GM21786 (cell line): ENCODE data around the gene CSF2RB.

Source experiments
- ATAC-seq: cut with Tn5 transposase; IDR thresholded peaks from one replicate; pipeline ENCODE4 v1.9.1; 2021; ENCODE audit not compliant: unreplicated experiment

CSF2RB gene

DNA sequence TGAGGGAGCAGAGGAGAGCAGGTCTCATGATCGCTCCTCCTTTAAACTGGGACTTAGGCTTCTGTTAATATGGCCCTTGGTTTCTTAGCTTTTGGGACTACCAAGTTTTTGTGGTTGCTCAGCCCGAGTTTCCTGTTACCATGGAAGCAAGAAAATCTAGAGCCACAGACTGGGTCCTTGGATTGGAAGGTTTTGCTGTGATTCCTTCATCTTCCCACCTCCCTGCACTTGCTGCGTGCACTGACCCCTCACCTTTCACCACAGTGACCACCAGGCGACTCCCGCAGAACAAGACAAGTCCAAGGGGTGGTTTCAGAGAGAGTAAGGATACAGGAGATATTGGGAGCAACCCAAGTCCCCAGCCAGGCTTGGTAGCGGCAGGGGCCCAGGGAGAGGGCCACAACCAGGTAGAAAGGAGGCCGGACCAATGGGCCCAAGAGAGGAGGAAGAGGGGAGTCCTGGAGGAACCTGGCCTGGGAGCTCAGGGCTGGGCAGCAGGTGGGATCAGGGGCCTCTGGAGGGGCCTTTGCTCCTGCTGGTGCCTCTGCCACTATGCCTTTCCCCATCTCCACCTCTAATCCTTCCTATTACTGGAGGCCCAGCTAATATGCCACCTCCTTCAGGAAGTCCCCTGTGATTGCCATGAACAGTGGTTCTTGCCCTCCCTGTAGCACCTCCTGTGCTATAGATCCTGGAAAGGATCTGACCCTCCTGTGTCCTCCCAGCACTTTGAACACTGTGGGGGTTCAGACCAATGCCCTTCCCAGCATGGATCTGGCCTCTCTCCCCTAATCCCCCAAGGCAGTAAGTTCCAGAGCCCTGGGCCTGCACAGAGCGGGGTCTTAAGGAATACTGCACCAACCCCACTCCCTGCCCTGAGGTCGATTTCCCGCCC is 21.2 kb downstream of the CSF2RB start:
- no peak for ATAC-seq

DNA sequence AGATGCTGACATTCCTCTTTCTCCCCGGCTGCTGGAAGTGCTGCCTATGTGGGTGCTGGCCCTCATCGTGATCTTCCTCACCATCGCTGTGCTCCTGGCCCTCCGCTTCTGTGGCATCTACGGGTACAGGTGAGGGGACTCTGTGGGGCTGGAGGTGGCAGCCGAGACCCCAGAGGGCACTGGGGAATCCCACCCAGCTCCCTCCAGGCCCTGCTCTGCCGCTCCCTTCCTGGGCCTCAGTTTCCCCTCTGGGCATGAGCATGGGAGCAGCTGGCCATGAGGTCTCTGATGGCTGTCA is 21.8 kb downstream of the CSF2RB start:
- ATAC-seq = no peak

DNA sequence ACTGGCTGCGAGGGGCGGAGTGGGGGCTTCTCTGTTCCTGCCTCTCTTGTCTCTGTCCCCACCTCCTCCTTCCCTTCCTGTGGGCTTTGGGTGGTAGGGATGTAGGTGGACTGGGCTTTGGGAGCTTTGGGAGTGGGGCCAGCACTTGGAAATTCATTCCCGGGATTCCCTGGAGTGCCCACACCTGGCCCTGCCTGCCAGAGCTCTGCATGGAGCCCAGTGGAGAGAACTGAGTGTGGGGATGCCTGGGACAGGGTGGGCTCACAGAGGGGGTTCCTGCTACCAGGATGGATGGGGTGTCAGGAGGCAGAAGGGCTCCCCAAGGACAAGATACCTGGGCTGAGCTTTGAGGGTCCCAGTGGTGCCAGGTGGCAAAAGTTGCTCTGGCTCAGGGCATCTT is 22.3 kb downstream of the CSF2RB start:
- ATAC-seq = no peak

DNA sequence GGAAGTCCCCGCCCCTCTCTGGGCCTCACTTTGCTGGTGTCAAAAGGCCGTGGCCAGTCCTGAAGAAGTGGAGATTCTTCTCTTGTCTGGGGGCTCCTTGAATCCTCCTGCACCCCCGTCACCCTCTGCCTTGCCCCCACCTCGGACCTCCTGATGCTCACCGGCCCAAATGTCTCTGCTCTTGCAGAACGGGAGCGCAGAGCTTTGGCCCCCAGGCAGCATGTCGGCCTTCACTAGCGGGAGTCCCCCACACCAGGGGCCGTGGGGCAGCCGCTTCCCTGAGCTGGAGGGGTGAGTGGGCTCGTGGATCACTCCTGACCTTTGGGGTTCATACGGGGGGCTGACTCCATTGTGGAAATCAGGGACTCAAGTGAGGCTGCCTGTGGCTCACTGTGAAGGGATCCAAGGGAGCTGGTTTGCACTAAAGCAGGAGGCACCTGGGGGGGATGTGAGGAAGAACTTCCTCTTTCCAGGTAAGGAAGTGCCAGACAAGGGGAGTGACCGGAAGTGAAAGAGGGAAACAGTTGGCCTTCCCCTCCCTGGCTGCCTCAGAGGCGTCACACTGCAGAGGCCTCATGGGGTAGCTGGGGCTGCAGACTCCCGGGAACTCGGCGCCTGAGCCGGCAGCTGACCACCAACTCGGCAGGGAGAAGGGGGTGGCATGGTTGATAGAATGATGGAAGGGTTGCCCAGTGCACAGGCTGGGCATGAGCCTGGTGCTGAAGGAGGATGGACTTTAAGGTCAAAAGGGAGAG is 23.1 kb downstream of the CSF2RB start:
- ATAC-seq = no peak

DNA sequence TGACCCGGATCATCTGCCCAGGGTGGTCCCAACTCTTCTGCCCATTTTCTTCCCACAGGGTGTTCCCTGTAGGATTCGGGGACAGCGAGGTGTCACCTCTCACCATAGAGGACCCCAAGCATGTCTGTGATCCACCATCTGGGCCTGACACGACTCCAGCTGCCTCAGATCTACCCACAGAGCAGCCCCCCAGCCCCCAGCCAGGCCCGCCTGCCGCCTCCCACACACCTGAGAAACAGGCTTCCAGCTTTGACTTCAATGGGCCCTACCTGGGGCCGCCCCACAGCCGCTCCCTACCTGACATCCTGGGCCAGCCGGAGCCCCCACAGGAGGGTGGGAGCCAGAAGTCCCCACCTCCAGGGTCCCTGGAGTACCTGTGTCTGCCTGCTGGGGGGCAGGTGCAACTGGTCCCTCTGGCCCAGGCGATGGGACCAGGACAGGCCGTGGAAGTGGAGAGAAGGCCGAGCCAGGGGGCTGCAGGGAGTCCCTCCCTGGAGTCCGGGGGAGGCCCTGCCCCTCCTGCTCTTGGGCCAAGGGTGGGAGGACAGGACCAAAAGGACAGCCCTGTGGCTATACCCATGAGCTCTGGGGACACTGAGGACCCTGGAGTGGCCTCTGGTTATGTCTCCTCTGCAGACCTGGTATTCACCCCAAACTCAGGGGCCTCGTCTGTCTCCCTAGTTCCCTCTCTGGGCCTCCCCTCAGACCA is 24.0 kb downstream of the CSF2RB start:
- ATAC-seq = no peak

DNA sequence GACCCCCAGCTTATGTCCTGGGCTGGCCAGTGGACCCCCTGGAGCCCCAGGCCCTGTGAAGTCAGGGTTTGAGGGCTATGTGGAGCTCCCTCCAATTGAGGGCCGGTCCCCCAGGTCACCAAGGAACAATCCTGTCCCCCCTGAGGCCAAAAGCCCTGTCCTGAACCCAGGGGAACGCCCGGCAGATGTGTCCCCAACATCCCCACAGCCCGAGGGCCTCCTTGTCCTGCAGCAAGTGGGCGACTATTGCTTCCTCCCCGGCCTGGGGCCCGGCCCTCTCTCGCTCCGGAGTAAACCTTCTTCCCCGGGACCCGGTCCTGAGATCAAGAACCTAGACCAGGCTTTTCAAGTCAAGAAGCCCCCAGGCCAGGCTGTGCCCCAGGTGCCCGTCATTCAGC is 24.6 kb downstream of the CSF2RB start:
- no peak for ATAC-seq

DNA sequence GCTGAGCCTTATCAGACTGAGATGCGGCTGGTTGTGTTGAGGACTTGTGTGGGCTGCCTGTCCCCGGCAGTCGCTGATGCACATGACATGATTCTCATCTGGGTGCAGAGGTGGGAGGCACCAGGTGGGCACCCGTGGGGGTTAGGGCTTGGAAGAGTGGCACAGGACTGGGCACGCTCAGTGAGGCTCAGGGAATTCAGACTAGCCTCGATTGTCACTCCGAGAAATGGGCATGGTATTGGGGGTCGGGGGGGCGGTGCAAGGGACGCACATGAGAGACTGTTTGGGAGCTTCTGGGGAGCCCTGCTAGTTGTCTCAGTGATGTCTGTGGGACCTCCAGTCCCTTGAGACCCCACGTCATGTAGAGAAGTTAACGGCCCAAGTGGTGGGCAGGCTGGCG is 25.5 kb downstream of the CSF2RB start:
- no peak for ATAC-seq

DNA sequence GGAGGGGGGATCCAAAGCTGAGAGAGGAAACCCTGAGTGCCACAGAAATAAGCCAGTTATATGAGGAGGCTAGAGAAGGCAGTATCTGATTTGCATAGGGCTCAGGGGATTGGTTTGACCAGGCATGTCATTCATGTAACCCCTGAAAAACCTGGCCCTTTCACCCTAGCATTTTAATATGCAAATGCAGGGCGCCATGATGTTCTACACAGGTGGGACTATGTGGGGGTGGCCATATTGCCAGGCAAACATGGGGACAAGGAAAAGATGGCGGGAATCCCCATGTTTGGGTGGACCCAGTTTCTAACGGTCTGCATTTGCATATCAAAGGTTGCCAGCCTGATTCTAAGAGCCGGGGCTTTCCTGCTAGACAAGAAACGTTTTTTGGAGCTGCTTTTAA is 27.2 kb downstream of the CSF2RB start:
- ATAC-seq = no peak

DNA sequence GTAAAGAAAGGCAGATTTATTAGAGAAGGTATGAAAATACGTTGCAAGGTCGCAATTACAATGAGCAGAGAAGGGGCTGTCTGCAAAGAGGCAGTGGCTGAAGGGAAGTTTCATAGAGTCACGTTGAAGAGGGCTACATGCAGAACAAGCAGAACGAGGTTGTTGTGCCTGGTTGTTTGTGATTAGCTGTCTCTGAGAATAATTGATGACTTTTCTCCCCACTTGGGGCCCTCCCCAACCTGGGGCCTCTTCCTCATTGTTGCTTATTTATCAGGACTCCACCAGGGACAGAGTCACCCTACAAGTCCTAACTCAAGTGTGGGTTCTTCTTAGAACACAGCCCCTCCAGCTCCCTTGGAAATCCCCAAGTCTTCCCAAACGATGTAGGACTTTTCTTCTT is 29.1 kb downstream of the CSF2RB start:
- ATAC-seq = no peak

DNA sequence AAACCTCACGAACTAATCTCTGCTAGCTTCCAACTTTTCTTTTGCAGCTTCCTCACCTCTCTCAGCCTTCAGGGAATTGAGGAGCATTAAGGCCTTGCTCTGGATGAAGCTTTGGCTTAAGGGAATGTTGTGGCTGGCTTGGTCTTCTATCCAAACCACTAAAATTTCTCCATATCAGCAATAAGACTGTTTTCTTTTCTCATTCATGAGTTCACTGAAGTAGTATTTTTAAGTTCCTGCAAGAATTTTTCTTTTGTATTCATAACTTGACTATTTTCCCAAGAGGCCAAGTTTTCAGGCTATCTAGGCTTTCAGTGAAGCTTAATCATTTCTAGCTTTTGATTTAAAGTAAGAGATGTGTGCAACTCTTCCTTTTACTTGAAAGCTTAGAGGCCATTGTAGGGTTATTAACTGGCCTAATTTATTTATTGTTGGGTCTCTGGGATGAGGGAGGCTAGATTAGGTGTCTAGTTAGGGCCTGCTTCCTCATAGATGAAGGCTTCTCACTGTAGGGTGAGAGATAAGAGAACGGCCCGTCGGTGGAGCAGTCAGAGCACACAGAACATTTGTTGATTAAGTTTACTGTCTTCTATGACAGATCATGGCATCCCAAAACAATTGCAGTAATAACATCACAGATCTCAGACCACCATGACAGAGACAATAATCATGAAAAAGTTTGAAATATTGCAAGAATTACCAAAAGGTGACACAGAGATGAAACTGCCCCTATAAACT is 33.2 kb downstream of the CSF2RB start:
- no peak for ATAC-seq

DNA sequence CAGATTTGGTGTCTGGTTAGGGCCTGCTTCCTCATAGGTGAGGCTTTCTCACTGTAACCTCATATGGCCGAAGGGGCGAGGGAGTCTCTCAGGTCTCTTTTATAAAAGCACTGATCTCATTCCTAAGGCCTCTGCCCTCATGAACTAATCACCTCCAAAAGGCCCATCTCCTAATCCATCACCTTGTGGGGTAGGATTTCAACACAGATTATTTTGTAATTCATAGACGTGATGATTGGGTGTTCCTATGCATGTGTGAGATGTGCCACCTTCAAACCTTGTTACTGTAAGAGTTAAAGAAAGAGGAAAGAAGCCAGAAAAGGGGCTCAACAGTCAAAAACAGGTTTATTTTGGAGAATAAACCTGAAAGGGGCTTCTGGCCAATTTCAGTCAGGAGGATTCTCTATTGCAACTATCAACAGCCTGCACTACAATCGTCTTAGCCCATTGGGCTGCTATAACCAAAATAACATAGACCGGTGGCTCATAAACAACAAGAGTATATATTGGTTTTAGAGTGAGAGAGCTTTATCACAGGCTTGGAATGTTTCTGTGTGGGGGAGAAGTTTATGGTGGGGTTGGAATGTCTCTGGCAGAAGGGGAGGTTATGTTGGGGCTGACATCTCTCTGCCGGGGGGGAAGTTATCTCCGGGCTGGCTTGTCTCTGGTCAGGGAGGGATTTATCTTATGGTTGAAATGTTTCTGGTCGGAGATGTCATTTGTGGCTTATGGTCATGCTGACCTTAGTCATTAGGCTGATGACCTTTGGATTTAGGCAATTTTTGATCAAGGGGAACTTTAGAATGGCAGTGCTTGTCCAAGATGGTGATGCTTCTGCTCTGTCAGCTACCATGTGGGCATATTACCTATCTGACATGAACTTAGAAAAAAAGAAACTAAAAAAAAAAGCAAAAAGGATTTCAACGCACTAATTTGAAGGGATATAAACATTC is 35.1 kb downstream of the CSF2RB start:
- no peak for ATAC-seq

DNA sequence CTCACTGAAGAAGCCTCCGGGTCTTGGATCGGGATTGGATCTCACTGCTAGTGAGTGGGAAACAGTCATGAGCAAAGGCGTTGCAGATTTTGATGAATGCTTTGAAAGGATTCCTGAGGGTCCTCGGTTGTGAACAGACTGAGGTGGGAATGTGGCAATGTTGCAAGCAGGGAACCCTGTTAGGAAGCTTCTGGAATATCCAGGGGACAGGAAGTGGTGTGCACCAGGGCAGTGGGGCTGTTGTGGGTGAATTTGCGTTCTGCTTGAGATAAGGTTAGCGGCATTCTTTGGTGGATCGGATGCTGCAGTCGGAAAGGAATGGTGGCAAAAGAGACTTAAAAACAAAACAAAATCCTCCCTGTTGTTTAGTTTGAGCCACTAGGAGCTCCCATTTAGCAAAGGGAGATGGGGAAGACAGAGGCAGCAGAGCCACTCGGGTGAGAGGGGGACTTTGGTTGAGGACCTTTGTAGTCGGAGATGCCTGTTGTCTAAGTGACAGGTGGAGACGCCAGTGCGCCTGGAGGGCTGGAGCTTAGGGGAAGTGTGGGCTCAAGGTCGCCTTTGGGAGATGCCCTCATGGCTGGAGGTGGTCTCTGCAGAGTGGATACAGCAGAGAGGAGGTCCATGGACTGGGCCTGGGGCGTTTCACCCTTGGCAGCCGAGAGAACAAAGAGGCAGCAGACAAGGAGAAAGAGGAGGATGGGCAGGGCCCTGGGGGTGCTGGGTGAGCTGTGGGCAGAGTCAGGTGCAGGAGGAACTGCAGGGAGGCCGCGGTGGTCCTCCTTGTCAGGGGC is 37.6 kb downstream of the CSF2RB start:
- no peak for ATAC-seq

DNA sequence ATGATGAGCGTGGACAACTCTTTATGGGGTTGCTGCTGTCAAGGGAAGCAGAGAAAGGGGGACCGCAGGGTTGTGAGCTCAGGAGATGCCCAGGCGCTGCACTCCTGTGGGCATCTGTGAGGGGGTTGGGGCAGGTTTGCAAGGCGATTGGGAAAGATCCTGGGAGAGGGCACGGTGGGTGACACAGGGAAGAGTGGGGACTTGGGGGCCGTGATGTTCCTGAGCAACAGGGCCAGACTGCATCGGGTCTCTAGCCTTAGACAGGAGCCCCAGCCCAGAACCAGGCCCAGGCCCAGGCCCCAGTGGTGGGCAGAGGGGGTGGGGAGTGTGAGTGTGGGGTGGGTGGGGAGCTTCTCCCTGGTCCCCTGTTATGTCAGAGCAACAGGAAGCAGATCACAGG is 38.3 kb downstream of the CSF2RB start:
- ATAC-seq = no peak

DNA sequence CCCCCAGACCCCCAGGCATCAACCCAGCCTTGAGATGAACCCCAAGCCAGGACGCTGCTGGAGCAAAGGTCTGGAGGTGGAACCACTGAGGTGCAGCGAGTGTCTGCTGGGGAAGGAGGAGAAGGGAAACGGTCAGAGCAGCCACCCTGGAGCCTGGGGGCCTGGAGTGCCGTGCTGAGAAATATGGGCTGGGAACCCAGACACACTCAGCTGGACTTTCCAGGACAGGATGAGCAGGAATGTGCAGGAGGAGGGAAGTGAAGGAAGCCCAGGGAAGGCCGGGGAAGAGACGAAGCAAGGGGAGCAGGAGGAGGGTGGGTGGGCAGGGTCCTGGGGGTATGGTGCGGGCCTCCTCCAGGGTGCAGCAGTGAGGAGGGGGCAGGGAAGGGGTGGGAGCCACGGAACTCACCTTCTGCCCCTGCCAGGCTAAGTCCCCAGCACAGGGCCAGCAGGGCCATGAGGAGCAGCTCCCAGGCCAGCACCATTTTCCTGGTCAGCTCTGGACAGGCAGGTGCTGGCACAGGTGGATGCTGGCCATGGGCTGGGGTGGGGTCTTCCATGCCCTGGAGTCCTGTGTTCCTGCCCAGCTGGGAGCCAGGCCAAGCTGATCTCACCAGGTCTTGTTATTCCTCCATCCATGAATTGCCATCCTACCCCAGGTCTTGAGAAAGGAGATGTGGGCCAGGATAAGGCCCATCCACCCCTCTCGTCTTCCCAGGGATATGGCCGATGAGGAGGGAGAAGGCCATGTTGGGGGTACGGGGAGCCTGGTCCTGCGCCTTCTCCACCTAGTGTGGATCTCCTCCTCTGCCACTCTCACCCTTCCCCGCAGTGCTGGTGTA is 40.0 kb downstream of the CSF2RB start:
- ATAC-seq = no peak

DNA sequence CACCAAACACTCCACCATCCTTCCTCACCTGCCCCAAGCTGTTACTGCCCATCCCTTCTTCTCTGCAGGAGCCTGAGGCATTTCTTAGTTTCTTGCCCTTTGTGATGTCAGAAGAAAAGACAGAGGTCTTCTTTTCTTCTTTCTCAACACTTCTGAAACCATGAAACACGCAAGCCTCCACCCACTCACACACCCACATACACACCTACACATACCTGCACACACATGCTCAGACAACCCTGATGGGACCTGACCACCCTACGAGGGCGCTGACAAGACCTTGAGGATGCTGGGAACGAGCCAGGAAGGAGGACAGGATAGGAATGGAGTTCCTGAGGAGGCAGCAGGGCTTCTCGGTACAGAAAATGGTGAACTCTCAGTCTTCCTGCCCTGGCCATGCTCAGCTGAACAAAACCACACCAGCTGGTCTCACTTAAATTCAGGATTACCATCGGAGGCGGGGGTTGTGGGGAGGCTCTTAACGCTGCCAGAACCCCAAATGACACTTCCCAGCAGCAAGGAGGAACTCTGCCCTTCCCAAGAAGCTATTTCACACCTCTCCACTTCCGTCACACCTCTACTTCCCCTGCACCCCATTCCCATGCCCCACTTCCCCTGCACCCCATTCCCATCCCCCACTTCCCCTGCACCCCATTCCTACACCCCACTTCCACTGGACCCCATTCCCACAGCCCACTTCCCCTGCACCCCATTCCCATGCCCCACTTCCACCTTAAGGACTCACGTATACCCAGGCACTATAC is 41.0 kb downstream of the CSF2RB start:
- no peak for ATAC-seq

DNA sequence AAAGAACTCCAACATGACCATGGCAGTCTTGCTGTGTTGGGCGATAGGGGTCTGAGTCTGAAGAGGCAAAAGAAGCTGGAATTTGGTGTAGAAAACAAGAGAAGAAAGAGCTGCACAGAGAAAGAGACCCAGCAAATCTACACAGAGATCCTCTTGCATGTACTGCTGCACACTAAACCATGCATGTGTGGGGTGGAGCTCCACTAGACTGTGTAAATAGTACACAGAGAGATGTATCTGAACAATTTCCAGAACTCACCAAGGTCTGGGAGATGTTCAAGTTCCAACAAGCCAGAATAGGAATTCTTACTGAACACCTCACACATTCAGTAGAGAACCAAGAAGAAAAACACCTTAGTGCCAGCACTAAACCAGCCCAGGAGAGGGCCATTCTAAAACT is 42.3 kb downstream of the CSF2RB start:
- ATAC-seq = no peak

DNA sequence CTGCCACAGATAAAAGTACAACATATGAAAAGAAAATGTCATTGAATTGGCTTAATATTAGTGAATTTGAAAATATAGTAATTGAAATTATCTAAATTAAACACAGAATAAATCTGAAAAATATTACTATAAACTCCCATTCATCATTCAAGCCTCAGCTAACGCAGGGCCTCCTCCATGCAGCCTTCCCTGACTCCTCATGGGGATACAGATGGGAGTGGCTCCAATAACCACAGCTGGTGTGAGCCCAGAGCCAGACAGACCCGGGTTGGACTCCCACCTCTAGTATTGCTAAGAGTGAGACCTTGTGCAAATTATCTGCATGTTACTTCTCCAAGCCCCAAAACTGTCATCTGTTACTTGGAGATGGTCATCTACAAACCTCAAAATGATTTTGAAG is 44.9 kb downstream of the CSF2RB start:
- ATAC-seq = no peak

DNA sequence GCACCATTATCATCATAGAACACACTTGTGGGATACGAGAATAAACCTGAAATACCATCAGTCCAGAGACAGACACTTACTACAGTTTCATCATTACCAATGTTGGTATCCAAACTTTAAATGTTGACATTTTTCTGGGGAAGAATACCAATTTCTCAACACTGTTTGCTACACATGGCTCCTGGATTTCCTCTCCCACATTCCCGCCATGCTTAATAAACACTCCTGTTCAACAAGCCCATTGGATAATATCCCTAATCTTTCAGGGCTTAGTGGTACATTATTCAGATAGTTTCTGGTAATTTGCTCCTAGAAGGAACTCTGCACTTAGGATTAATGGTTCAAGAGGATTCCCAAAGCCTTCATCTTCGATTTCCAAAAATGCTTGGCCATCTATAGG is 48.2 kb downstream of the CSF2RB start:
- no peak for ATAC-seq
